ENCODE results near the gene KIAA1217.

DNA sequence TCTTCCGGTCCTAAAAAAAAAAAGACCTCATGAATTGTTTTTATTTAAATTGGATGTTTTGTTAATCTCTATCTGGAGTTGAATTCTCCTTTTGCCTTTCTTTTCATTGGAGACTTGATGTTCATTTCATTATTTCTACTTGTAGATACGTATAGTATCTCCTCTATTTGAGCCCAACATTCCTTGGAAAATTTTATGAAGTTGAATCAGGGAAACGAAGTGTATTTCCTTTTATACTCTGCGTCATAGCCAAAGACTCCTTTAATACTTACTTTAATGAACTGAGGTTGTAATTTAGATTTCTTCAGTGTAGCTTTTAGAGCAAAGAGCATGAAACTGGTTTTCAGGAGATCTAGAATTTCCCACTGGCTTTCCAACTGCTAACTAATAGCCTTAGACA lies 132.4 kb downstream of the KIAA1217 start:
- no peak for TF ChIP-seq ZNF302 (CRISPR knock-in tag; IDR thresholded peaks at IDR 0.05)
- TF ChIP-seq BHLHE40 (IDR thresholded peaks at IDR 0.05; ENCODE audit: low read depth, low read length): no peak
- TF ChIP-seq MYC (IDR thresholded peaks at IDR 0.05; ENCODE audit: borderline replicate concordance, low read length): no peak
- TF ChIP-seq RARB (CRISPR knock-in tag; IDR thresholded peaks at IDR 0.05): no peak
- TF ChIP-seq, protein P1, sequence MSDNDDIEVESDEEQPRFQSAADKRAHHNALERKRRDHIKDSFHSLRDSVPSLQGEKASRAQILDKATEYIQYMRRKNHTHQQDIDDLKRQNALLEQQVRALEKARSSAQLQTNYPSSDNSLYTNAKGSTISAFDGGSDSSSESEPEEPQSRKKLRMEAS (IDR thresholded peaks at IDR 0.05): no peak
- no peak for TF ChIP-seq CBX2 (IDR thresholded peaks at IDR 0.05; ENCODE audit: borderline replicate concordance, low read depth)
- TF ChIP-seq, protein P2, sequence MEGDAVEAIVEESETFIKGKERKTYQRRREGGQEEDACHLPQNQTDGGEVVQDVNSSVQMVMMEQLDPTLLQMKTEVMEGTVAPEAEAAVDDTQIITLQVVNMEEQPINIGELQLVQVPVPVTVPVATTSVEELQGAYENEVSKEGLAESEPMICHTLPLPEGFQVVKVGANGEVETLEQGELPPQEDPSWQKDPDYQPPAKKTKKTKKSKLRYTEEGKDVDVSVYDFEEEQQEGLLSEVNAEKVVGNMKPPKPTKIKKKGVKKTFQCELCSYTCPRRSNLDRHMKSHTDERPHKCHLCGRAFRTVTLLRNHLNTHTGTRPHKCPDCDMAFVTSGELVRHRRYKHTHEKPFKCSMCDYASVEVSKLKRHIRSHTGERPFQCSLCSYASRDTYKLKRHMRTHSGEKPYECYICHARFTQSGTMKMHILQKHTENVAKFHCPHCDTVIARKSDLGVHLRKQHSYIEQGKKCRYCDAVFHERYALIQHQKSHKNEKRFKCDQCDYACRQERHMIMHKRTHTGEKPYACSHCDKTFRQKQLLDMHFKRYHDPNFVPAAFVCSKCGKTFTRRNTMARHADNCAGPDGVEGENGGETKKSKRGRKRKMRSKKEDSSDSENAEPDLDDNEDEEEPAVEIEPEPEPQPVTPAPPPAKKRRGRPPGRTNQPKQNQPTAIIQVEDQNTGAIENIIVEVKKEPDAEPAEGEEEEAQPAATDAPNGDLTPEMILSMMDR (IDR thresholded peaks at IDR 0.05): no peak
